ENCODE results near the gene MDN1. TPM values are rescaled to one million over a fixed set of nuclear protein-coding genes. Genes with fewer than 3 reads are reported as not detected.

Gene MDN1
- polyA plus RNA-seq, 1 of the 3 experiments (the other 2 are of a cell fraction): 8.5 TPM

DNA sequence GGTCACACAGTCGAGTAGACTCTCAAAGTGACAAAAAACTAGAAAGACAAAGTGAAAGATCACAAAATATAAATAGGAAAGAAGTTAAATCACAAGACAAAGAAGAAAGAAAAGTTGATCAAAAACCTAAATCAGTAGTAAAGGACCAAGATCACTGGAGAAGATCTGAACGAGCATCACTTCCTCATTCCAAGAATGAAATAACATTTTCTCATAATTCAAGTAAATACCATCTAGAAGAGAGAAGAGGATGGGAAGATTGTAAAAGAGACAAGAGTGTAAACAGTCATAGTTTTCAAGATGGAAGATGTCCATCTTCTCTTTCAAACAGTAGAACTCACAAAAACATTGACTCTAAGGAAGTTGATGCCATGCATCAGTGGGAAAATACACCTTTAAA lies 43.1 kb upstream of the MDN1 start:
- H3K4me3 ChIP-seq (ENCODE audit: low read depth in 2 of 2, low read length in 1 of 2): no peak overlapping the region
- H3K27ac ChIP-seq (ENCODE audit: low read depth in 2 of 2, low read length in 1 of 2): no peak overlapping the region
- no peaks in the 10 kb centered on the region for H3K9me2 ChIP-seq
- no peak for TF ChIP-seq EZH2phosphoT487 (IDR thresholded peaks at IDR 0.05; ENCODE audit: borderline replicate concordance, low read depth)
- no peak for TF ChIP-seq CHD2 (IDR thresholded peaks at IDR 0.05; ENCODE audit: low read length, partially characterized antibody)
- TF ChIP-seq MEF2A (IDR thresholded peaks at IDR 0.05; ENCODE audit: borderline replicate concordance, low read depth): no peak
- no peak for TF ChIP-seq SIN3A (IDR thresholded peaks at IDR 0.05; ENCODE audit: borderline replicate concordance, low read depth, low read length)
- TF ChIP-seq, protein P1, sequence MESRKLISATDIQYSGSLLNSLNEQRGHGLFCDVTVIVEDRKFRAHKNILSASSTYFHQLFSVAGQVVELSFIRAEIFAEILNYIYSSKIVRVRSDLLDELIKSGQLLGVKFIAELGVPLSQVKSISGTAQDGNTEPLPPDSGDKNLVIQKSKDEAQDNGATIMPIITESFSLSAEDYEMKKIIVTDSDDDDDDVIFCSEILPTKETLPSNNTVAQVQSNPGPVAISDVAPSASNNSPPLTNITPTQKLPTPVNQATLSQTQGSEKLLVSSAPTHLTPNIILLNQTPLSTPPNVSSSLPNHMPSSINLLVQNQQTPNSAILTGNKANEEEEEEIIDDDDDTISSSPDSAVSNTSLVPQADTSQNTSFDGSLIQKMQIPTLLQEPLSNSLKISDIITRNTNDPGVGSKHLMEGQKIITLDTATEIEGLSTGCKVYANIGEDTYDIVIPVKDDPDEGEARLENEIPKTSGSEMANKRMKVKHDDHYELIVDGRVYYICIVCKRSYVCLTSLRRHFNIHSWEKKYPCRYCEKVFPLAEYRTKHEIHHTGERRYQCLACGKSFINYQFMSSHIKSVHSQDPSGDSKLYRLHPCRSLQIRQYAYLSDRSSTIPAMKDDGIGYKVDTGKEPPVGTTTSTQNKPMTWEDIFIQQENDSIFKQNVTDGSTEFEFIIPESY (IDR thresholded peaks at IDR 0.05; ENCODE audit: borderline replicate concordance, low read depth): no peak
- no peak for TF ChIP-seq EP300 (IDR thresholded peaks at IDR 0.05; ENCODE audit: borderline replicate concordance in 1 of 2, low read depth in 1 of 2, low read length in 1 of 2)
- TF ChIP-seq RCOR1 (IDR thresholded peaks at IDR 0.05; ENCODE audit: low read length): no peak
- TF ChIP-seq, protein P2, sequence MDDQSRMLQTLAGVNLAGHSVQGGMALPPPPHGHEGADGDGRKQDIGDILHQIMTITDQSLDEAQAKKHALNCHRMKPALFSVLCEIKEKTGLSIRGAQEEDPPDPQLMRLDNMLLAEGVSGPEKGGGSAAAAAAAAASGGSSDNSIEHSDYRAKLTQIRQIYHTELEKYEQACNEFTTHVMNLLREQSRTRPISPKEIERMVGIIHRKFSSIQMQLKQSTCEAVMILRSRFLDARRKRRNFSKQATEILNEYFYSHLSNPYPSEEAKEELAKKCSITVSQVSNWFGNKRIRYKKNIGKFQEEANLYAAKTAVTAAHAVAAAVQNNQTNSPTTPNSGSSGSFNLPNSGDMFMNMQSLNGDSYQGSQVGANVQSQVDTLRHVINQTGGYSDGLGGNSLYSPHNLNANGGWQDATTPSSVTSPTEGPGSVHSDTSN (IDR thresholded peaks at IDR 0.05): no peak
- no peak for TF ChIP-seq GATA2 (CRISPR knock-in tag; IDR thresholded peaks at IDR 0.05)
- TF ChIP-seq GABPA (IDR thresholded peaks at IDR 0.05; ENCODE audit: low read depth): no peak
- TF ChIP-seq, protein P3, sequence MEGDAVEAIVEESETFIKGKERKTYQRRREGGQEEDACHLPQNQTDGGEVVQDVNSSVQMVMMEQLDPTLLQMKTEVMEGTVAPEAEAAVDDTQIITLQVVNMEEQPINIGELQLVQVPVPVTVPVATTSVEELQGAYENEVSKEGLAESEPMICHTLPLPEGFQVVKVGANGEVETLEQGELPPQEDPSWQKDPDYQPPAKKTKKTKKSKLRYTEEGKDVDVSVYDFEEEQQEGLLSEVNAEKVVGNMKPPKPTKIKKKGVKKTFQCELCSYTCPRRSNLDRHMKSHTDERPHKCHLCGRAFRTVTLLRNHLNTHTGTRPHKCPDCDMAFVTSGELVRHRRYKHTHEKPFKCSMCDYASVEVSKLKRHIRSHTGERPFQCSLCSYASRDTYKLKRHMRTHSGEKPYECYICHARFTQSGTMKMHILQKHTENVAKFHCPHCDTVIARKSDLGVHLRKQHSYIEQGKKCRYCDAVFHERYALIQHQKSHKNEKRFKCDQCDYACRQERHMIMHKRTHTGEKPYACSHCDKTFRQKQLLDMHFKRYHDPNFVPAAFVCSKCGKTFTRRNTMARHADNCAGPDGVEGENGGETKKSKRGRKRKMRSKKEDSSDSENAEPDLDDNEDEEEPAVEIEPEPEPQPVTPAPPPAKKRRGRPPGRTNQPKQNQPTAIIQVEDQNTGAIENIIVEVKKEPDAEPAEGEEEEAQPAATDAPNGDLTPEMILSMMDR (IDR thresholded peaks at IDR 0.05): no peak
- no peak for TF ChIP-seq RAD21 (IDR thresholded peaks at IDR 0.05; ENCODE audit: low read length)
- TF ChIP-seq, protein P4, sequence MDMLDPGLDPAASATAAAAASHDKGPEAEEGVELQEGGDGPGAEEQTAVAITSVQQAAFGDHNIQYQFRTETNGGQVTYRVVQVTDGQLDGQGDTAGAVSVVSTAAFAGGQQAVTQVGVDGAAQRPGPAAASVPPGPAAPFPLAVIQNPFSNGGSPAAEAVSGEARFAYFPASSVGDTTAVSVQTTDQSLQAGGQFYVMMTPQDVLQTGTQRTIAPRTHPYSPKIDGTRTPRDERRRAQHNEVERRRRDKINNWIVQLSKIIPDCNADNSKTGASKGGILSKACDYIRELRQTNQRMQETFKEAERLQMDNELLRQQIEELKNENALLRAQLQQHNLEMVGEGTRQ (IDR thresholded peaks at IDR 0.05; ENCODE audit: borderline replicate concordance, low read depth, low read length): no peak
- TF ChIP-seq, protein P5, sequence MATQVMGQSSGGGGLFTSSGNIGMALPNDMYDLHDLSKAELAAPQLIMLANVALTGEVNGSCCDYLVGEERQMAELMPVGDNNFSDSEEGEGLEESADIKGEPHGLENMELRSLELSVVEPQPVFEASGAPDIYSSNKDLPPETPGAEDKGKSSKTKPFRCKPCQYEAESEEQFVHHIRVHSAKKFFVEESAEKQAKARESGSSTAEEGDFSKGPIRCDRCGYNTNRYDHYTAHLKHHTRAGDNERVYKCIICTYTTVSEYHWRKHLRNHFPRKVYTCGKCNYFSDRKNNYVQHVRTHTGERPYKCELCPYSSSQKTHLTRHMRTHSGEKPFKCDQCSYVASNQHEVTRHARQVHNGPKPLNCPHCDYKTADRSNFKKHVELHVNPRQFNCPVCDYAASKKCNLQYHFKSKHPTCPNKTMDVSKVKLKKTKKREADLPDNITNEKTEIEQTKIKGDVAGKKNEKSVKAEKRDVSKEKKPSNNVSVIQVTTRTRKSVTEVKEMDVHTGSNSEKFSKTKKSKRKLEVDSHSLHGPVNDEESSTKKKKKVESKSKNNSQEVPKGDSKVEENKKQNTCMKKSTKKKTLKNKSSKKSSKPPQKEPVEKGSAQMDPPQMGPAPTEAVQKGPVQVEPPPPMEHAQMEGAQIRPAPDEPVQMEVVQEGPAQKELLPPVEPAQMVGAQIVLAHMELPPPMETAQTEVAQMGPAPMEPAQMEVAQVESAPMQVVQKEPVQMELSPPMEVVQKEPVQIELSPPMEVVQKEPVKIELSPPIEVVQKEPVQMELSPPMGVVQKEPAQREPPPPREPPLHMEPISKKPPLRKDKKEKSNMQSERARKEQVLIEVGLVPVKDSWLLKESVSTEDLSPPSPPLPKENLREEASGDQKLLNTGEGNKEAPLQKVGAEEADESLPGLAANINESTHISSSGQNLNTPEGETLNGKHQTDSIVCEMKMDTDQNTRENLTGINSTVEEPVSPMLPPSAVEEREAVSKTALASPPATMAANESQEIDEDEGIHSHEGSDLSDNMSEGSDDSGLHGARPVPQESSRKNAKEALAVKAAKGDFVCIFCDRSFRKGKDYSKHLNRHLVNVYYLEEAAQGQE (IDR thresholded peaks at IDR 0.05; ENCODE audit: low read depth, low read length): no peak
- no peaks in the 10 kb centered on the region for H4K20me1 ChIP-seq (ENCODE audit: insufficient read depth)
- 97% methylated on average over 2 of the region's 2 CpGs for WGBS (ENCODE audit: low lambda C conversion rate)
- no peak overlapping the region for H2AFZ ChIP-seq (ENCODE audit: low read depth)
- ChIA-PET POLR2A (no interaction called here), CTCF (no interaction called here)
- no peaks in the 10 kb centered on the region for H3K4me1 ChIP-seq (ENCODE audit: control insufficient read depth in 1 of 2, insufficient read depth in 2 of 2, low read depth in 1 of 2, low read length in 1 of 2)
- H3F3A ChIP-seq (replicated peaks; ENCODE audit: insufficient read depth): no peaks in the 10 kb centered on the region
- peaks cover 50 to 64% of the 10 kb centered on the region in 2 experiments for H3K36me3 ChIP-seq (replicated peaks in 1 of 2; ENCODE audit: control insufficient read depth in 1 of 2, insufficient read depth in 2 of 2, low read length in 1 of 2)
- no peaks in the 10 kb centered on the region for H3K79me2 ChIP-seq (ENCODE audit: insufficient read depth)
- H3K4me2 ChIP-seq: no peak overlapping the region
- H3K9me3 ChIP-seq: no peaks in the 10 kb centered on the region
- no peaks in the 10 kb centered on the region for H3K27me3 ChIP-seq (ENCODE audit: insufficient read depth)
- no peak for DNase-seq
- H3K9ac ChIP-seq: no peak overlapping the region

Data from SK-N-SH (cell line).